HEK293 (cell line): ENCODE measurements around the gene SNRNP40.

ENCODE experiments used
- CTCF ChIA-PET: fragments of 350-600 bp; formaldehyde crosslinking; extraction: SDS; loops from one replicate; lab custom pipeline; 2021; ENCODE audit warnings: antibody characterized with exemption; lab: Yijun Ruan, JAX
- POLR2A ChIA-PET: fragments of 300-600 bp; formaldehyde crosslinking; extraction: SDS; loops from one replicate; lab custom pipeline; 2020; ENCODE audit warnings: antibody characterized with exemption, inconsistent platforms; lab: Yijun Ruan, JAX
- H3K27ac ChIP-seq: fragments of 200-500 bp; sonication (Bioruptor generic); 2 replicates; pipeline ENCODE4 v1.5.1; 2014; ENCODE audit warnings: low read depth, low read length, control low read depth, inconsistent platforms; ENCODE audit errors: extremely low read depth
- H3K36me3 ChIP-seq, 2 experiments: fragments of 200-500 bp in 1 of 2; sonication (Bioruptor generic) in 1 of 2; 1 replicate in 1 of 2; 2 replicates in 1 of 2; pipeline ENCODE4 v1.5.1; 2014 to 2017; ENCODE audit warnings: inconsistent platforms in 2 of 2, low read length in 2 of 2; ENCODE audit not compliant: control insufficient read depth in 2 of 2, insufficient read depth in 1 of 2
- H3K4me1 ChIP-seq: fragments of 200-500 bp; sonication (Bioruptor generic); 2 replicates; pipeline ENCODE4 v1.5.1; 2014; ENCODE audit warnings: mild to moderate bottlenecking, low read length, inconsistent platforms; ENCODE audit not compliant: control insufficient read depth, insufficient read depth
- H3K4me3 ChIP-seq: 2 replicates; pipeline ENCODE4 v1.5.1; 2011; ENCODE audit warnings: low read depth, mild to moderate bottlenecking, control low read depth, low read length, moderate library complexity
- H3K9me3 ChIP-seq: fragments of 200-500 bp; sonication (Bioruptor generic); 2 replicates; pipeline ENCODE4 v1.5.1; 2014; ENCODE audit warnings: low read depth, low read length, inconsistent platforms; ENCODE audit not compliant: control insufficient read depth, insufficient read depth
- SALL2 ChIP-seq: fragments of 450-650 bp; formaldehyde crosslinking; IDR thresholded peaks from 2 replicates; pipeline ENCODE4 v1.5.0; 2017; ENCODE audit warnings: missing biosample characterization, mild to moderate bottlenecking, missing genetic modification characterization, borderline replicate concordance
- SP7 ChIP-seq: fragments of 450-650 bp; formaldehyde crosslinking; IDR thresholded peaks from 2 replicates; pipeline ENCODE4 v1.5.1; 2016; ENCODE audit warnings: missing biosample characterization, missing genetic modification characterization
- ZBTB1 ChIP-seq: fragments of 450-650 bp; formaldehyde crosslinking; IDR thresholded peaks from 2 replicates; pipeline ENCODE4 v1.5.1; 2016; ENCODE audit warnings: missing biosample characterization, missing genetic modification characterization
- ZNF621 ChIP-seq: fragments of 450-650 bp; formaldehyde crosslinking; IDR thresholded peaks from 2 replicates; pipeline ENCODE4 v1.5.1; 2017; ENCODE audit warnings: missing biosample characterization, missing genetic modification characterization
- ZNF623 ChIP-seq: fragments of 450-650 bp; formaldehyde crosslinking; IDR thresholded peaks from 2 replicates; pipeline ENCODE4 v1.5.1; 2016; ENCODE audit warnings: missing biosample characterization, missing genetic modification characterization
- ZNF664 ChIP-seq: fragments of 450-650 bp; formaldehyde crosslinking; IDR thresholded peaks from 2 replicates; pipeline ENCODE4 v1.5.1; 2016; ENCODE audit warnings: missing biosample characterization, missing genetic modification characterization
- TF ChIP-seq, protein P1 (sequence below): fragments of 450-650 bp; formaldehyde crosslinking; IDR thresholded peaks from 2 replicates; pipeline ENCODE4 v1.5.1; 2016; ENCODE audit warnings: missing biosample characterization, missing genetic modification characterization, borderline replicate concordance
- TF ChIP-seq, protein P2 (sequence below): fragments of 450-650 bp; formaldehyde crosslinking; IDR thresholded peaks from 2 replicates; pipeline ENCODE4 v1.5.1; 2016; ENCODE audit warnings: missing biosample characterization, missing genetic modification characterization, borderline replicate concordance

The SNRNP40 gene

DNA sequence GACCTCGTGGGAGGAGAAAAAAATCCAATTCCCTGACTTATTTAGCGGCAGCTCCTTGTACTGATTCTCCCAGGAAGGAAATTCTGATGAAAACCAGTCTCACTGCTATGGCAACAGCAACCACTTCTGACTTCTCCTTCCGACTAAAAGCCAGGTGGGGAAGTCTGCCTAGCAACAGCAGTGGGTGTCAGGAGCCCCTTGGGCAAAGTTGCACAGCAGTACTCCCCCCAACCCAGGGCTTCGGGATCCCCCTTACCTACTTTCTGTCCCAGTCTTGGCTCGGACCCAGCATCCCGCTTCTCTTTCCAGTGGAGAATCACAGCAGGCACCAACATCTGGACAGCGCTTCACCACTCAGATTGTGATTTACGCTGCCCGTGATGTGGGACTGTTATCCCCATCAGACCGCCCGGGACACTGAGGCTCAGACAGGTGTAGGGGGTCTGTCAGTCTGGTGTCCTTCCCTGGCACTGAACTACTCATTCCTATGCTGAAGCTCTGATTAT is 81.5 kb downstream of the SNRNP40 start (continued):
- TF ChIP-seq, protein P1, sequence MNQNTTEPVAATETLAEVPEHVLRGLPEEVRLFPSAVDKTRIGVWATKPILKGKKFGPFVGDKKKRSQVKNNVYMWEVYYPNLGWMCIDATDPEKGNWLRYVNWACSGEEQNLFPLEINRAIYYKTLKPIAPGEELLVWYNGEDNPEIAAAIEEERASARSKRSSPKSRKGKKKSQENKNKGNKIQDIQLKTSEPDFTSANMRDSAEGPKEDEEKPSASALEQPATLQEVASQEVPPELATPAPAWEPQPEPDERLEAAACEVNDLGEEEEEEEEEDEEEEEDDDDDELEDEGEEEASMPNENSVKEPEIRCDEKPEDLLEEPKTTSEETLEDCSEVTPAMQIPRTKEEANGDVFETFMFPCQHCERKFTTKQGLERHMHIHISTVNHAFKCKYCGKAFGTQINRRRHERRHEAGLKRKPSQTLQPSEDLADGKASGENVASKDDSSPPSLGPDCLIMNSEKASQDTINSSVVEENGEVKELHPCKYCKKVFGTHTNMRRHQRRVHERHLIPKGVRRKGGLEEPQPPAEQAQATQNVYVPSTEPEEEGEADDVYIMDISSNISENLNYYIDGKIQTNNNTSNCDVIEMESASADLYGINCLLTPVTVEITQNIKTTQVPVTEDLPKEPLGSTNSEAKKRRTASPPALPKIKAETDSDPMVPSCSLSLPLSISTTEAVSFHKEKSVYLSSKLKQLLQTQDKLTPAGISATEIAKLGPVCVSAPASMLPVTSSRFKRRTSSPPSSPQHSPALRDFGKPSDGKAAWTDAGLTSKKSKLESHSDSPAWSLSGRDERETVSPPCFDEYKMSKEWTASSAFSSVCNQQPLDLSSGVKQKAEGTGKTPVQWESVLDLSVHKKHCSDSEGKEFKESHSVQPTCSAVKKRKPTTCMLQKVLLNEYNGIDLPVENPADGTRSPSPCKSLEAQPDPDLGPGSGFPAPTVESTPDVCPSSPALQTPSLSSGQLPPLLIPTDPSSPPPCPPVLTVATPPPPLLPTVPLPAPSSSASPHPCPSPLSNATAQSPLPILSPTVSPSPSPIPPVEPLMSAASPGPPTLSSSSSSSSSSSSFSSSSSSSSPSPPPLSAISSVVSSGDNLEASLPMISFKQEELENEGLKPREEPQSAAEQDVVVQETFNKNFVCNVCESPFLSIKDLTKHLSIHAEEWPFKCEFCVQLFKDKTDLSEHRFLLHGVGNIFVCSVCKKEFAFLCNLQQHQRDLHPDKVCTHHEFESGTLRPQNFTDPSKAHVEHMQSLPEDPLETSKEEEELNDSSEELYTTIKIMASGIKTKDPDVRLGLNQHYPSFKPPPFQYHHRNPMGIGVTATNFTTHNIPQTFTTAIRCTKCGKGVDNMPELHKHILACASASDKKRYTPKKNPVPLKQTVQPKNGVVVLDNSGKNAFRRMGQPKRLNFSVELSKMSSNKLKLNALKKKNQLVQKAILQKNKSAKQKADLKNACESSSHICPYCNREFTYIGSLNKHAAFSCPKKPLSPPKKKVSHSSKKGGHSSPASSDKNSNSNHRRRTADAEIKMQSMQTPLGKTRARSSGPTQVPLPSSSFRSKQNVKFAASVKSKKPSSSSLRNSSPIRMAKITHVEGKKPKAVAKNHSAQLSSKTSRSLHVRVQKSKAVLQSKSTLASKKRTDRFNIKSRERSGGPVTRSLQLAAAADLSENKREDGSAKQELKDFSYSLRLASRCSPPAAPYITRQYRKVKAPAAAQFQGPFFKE (tag by site-specific recombination), result no peak

DNA sequence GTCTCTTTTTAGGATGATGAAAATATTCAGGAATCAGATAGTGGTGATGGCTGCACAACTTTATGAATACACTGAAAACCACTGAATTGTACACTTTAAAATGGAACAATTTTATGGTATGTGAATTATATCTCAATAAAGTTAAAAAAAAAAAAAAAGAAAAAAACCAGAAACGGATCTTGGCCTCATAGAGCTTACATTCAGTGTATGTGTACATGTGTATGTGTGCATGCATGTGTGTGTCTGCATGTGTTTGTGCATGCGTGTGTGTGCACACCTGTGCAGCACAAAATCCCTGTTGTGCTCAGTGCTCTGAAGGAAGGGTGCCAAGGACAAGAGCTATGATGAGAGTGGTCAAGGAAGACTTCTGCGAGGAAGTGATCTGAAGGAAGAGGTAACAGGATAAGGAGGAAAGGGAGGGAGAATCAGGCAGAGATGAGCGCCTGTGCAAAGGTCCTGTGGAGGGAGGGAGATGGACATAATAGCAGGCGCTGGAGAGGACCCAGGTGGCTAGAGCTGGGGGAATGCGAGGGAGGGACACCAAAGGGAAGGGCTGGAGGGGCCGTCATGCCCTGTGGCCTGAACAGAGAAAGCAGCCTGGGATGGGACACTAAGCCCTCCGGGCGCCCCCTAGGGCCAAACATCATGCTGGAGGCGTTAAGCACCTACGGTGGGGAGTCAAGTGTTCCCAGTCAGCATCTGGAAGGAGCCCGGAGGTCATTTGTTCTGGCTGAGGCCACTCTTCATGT is 82.1 kb downstream of the SNRNP40 start:
- no peaks in the 10 kb centered on the region for H3K9me3 ChIP-seq
- H3K27ac ChIP-seq, result no peak overlapping the region
- ChIA-PET CTCF (interaction anchor here (0.9 to 1.1 kb wide), 2 partner anchors 8 to 30 kb away, joined by 3 to 4 read pairs; no protein-coding TSS in a partner anchor), POLR2A (no interaction called here)
- H3K4me3 ChIP-seq, result no peak overlapping the region
- TF ChIP-seq SP7 (tag by site-specific recombination), result no peak
- no peak for TF ChIP-seq ZNF621
- no peak for TF ChIP-seq ZBTB1 (tag by site-specific recombination)
- no peak for TF ChIP-seq SALL2 (tag by site-specific recombination)
- TF ChIP-seq ZNF623, result peak; percentile 89
- TF ChIP-seq, protein P2, sequence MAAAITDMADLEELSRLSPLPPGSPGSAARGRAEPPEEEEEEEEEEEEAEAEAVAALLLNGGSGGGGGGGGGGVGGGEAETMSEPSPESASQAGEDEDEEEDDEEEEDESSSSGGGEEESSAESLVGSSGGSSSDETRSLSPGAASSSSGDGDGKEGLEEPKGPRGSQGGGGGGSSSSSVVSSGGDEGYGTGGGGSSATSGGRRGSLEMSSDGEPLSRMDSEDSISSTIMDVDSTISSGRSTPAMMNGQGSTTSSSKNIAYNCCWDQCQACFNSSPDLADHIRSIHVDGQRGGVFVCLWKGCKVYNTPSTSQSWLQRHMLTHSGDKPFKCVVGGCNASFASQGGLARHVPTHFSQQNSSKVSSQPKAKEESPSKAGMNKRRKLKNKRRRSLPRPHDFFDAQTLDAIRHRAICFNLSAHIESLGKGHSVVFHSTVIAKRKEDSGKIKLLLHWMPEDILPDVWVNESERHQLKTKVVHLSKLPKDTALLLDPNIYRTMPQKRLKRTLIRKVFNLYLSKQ (tag by site-specific recombination), result no peak
- TF ChIP-seq ZNF664 (tag by site-specific recombination), result peak; percentile 36; the same call in 1 of the 2 replicates
- H3K4me1 ChIP-seq, result no peaks in the 10 kb centered on the region
- no peaks in the 10 kb centered on the region for H3K36me3 ChIP-seq
